NOMO-1 treated with DMSO at 0.1 percent for 48 hours (cell line): Measurements from ENCODE around the gene CTNNA2.
A peak's percentile ranks its signal among the peaks of the same experiment; 100 is the strongest.

Experiments
- DNase-seq: peaks from one replicate; lab custom pipeline; 2025; ENCODE audit not compliant: unreplicated experiment; lab: John Stamatoyannopoulos, UW

The CTNNA2 gene

GRCh38 chr2:80248146-80248545 lies 735.3 kb downstream of the CTNNA2 start:
- no peak for DNase-seq

- DNase-seq = no peak
These were observed 739.6 kb downstream of the CTNNA2 start for GRCh38 chr2:80252294-80252986.

- no peak for DNase-seq
These were observed 743.3 kb downstream of the CTNNA2 start for GRCh38 chr2:80255918-80256781.

- peak; percentile 73 for DNase-seq
These were observed 743.9 kb downstream of the CTNNA2 start for GRCh38 chr2:80256782-80257167.

GRCh38 chr2:80257450-80257849 lies 744.6 kb downstream of the CTNNA2 start:
- no peak for DNase-seq

- no peak for DNase-seq
These were observed 745.5 kb downstream of the CTNNA2 start for GRCh38 chr2:80258341-80258740.

GRCh38 chr2:80258793-80259192 lies 745.9 kb downstream of the CTNNA2 start:
- no peak for DNase-seq

GRCh38 chr2:80259292-80259691 lies 746.4 kb downstream of the CTNNA2 start:
- DNase-seq = no peak

- no peak for DNase-seq
These were observed 753.4 kb downstream of the CTNNA2 start for GRCh38 chr2:80266231-80266630.

GRCh38 chr2:80269806-80270205 lies 757.0 kb downstream of the CTNNA2 start:
- no peak for DNase-seq

- DNase-seq = no peak
These were observed 767.7 kb downstream of the CTNNA2 start for GRCh38 chr2:80280598-80280997.

GRCh38 chr2:80281049-80281448 lies 768.2 kb downstream of the CTNNA2 start:
- DNase-seq = no peak

GRCh38 chr2:80288576-80288975 lies 775.7 kb downstream of the CTNNA2 start:
- DNase-seq = no peak

- no peak for DNase-seq
These were observed 778.8 kb downstream of the CTNNA2 start for GRCh38 chr2:80291656-80292055.

GRCh38 chr2:80292474-80292873 lies 779.6 kb downstream of the CTNNA2 start:
- no peak for DNase-seq

- no peak for DNase-seq
These were observed 780.2 kb downstream of the CTNNA2 start for GRCh38 chr2:80293039-80293438.

GRCh38 chr2:80298954-80299353 lies 786.1 kb downstream of the CTNNA2 start:
- no peak for DNase-seq

GRCh38 chr2:80299661-80300060 lies 786.8 kb downstream of the CTNNA2 start:
- no peak for DNase-seq

- no peak for DNase-seq
These were observed 787.5 kb downstream of the CTNNA2 start for GRCh38 chr2:80300346-80300745.

GRCh38 chr2:80300954-80301353 lies 788.1 kb downstream of the CTNNA2 start:
- no peak for DNase-seq

- DNase-seq = no peak
These were observed 789.1 kb downstream of the CTNNA2 start for GRCh38 chr2:80302001-80302313.

GRCh38 chr2:80302314-80303005 lies 789.6 kb downstream of the CTNNA2 start:
- DNase-seq = no peak
